HG02759 (cell line): ENCODE results near the gene ALDH8A1.

ENCODE experiments used
- ATAC-seq: cut with Tn5 transposase; IDR thresholded peaks from one replicate; pipeline ENCODE4 v1.9.1; 2021; ENCODE audit warnings: mild to moderate bottlenecking, moderate library complexity; ENCODE audit not compliant: unreplicated experiment

ALDH8A1 gene

GRCh38 chr6:134949927-134950326, at the start of gene ALDH8A1:
Gene ALDH8A1 (minus strand): TSS chr6:134950101. CDS start chr6:134950053, 48 bp downstream.
- no peak for ATAC-seq

DNA sequence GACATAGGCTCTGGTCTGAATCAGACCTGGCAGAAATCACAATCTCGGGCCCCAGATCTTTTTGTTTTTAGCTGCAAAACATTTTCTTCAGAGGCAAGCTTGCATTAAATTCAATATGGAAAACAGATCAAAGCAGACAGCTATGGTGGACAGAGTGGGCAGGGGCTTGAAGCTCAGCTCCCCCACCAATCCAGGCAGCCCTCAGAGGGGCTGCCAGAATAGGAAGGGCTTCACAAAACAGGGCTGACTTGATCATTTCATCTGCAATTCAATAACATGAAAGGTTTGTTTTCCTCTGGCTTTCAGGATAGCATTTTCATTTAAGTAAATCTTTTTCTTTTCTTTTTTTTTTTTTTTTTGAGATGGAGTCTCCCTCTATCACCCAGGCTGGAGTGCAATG, 49.2 kb upstream of the ALDH8A1 start:
- ATAC-seq, result no peak

DNA sequence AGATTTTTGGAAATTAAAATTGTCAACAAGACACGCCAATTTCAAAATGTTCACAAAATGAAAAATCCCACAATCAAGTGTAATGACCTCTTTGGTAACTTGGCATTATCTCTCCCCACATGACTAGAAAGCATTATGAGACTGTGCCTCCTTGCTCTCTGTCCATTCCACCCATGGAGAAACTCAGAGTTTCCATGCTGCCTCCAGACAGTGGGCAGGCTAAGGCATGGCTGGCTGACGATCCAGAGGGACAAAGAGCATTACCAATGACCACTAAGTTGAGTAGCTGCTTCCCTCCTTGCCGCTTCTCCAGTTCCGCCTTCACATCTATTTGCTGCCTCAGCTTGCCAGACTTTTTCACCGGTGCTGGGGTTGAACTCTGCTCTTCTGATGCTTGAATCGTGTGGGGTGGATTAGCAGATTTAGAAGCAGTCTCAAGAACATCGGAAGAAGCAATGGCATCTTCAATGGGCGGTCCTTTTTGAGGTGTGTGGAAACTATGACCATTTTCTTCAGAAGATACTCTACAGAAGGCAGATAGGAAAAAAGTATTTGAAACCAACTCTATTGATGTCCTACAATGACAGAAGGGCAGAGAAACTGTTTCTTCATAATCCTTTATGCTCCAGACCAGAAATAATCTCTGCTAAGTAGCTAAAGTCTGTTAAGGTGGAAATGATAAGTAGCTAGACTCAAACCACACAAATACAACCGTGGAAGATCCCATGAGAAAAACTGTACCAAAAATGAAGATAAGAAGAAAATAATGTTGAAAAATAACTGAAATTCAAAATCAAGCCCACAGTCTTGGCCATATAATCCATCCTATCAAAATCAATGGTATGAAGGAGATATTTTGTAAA, 47.5 kb upstream of the ALDH8A1 start:
- no peak for ATAC-seq

- no peak for ATAC-seq
These were observed 45.6 kb upstream of the ALDH8A1 start for GRCh38 chr6:134995536-134995935.

GRCh38 chr6:134994431-134994830, 44.5 kb upstream of the ALDH8A1 start:
- no peak for ATAC-seq

DNA sequence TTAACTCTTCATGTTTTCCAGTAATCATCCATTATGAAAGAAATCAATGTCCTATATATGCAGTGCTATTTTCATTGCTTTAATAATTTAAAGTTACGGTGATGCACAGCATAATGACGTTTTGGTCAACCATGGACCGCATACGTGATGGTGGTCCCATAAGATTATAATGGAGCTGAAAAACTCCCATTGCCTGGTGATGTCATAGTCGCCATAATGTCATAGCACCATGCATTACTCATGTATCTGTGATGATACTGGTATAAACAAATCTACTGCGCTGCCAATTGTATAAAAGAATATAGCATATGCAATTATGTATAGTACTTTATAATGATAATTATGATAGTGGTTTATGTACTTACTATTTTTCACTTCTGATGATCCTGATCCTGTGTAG, 42.3 kb upstream of the ALDH8A1 start:
- no peak for ATAC-seq

GRCh38 chr6:134990262-134990661, 40.4 kb upstream of the ALDH8A1 start:
- no peak for ATAC-seq

DNA sequence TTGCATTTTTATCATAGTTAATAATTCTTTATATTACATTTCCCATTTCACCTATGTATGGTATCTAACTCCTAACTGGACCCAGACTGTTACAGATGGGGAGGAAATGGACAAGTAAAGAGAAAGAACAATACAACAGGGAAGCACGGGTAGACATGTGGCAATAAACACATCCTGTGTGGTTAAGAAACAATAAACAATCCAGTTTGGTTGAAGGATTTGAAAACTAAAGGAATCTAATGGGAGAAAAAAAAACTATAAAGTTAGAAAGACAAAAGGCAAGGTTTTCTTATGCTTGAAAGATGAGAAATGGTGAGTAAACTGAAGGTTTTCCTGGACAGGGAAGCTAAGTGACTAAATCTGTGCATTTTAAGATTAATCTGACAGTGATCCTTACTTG, 34.9 kb upstream of the ALDH8A1 start:
- ATAC-seq, result no peak

- no peak for ATAC-seq
These were observed 33.9 kb upstream of the ALDH8A1 start for GRCh38 chr6:134983823-134984222.

GRCh38 chr6:134982161-134982560, 32.3 kb upstream of the ALDH8A1 start:
- no peak for ATAC-seq

DNA sequence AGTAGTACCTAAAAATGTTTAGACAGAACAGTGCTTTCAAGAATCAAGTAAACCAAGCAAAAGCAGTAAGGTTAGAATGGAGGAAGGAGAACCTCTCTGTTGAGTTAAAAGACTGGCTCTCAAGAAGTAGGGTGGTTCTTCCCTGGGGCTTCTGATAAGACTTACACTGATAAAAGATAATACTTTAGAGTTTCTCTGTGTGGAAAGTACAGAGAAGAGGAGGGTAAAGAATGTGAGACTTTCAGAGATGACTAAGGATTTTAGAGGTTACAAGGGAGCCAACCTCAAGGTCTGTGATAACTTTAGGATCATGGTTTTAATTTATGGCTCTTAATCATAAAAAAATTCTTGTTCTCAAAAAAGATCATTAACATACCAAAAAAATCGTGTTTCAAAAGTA, 30.9 kb upstream of the ALDH8A1 start:
- ATAC-seq, result no peak

GRCh38 chr6:134979142-134979541, 29.2 kb upstream of the ALDH8A1 start:
- peak; percentile 89 for ATAC-seq

DNA sequence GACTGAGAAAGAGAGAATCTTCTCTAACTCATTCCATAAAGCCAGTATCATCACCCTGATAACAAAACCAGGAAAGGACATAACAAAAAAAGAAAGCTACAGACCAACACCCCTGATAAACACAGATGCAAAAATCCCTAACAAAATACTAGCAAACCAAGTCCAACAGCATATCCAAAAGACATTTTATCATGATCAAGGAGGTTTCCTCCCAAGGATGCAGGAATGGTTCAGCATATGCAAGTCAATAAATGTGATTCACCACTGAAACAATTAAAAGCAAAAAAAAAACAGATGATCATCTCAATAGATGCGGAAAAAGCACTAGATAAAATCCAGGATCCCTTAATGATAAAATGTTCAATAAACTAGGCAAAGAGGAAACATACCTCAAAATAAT, 24.5 kb upstream of the ALDH8A1 start:
- no peak for ATAC-seq

DNA sequence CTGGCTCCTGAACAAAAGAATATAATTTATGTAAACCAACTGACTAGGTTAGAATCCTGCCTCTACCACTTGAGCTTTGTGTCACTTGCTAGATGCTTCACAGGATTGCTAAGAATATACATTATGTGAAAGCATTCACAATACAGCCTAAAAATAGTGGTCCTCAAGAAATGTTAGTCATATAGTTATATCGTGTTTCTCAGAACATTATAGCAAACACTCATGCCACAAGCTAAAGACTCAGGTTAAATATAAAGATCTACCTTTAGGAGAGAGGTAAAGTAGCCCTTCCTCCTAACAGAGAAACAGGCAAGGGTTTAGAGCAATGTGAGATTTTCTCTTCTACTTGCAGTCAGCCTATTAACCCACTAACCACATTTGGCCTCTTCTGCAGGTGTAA, 17.8 kb upstream of the ALDH8A1 start:
- ATAC-seq, result no peak

- no peak for ATAC-seq
These were observed 14.7 kb upstream of the ALDH8A1 start for GRCh38 chr6:134964451-134965203.

GRCh38 chr6:134962421-134962820, 12.5 kb upstream of the ALDH8A1 start:
- ATAC-seq, result no peak

- no peak for ATAC-seq
These were observed 11.5 kb upstream of the ALDH8A1 start for GRCh38 chr6:134961366-134961765.

GRCh38 chr6:134959603-134960002, 9.7 kb upstream of the ALDH8A1 start:
- no peak for ATAC-seq

DNA sequence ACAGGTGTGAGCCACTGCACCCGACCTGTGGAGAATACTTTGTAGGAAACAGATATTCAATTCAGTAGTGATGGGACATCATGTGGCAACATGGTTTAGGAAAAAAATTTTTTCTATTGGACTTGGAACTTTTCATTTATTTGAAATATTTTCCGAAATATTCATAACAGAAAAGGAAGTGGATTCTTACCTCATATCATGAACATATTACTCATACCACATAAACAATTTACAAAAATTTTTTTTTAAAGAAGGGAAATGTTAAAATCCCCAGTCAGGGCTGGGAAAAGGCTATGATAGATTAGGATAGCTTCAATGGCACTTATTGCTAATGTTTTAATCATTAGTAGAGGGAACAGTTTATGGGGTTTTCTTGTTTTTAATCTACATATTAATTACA, 6.8 kb upstream of the ALDH8A1 start:
- no peak for ATAC-seq

DNA sequence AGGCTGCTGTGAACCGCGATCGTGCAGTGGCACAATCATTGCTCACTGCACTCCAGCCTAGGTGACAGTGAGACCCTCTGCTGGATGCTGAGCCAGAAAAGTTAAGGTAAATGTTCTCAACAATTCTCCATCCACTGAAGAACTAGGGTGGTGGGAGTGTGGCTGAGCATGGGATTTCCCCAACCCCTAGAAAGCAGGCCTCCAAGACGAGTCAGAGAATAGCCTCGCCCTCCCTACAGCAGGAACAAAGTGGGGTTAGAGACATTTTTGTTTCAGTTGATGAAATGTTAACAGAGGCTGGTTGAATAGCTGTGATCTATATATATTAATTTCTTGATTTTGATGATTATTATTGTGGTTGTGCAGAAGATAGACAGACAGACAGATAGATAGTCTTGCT, 6.1 kb upstream of the ALDH8A1 start:
- no peak for ATAC-seq

DNA sequence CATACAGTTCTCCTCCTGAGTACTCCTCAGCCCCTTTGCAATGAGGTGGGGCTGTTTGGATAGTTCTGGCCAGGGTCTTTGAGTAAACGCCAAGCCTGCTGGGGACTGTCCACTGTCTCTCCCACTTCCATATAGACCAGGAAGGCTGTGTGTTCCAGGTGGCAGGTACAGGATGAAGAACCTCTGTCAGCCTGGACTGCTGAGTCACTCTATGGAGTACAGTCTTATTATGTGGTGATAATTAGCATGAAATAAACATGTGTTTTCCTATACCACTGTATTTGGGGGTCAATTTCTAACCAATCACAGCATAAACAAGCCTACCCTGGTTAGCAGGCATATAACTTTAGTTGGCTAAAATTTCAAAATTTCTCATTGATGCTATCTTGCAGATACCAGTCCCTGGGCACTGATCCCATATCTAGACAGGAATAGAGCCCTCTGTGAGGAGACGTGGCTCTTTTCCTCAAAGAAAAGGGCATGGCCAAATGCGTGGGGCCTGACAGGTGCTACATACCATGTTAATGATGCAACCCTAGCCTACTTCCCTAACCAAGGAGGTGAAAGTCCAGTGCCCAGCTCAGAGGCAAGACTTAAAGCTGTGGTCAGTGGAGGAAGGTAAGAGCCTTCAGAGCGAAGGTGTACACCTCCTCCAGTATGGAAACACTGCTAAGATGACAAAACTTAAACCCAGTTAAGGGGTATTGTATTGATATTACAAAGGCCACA, 4.5 kb upstream of the ALDH8A1 start:
- no peak for ATAC-seq
